ENCODE data around the gene ZNF653. TPM values are rescaled to one million over a fixed set of nuclear protein-coding genes. Genes with fewer than 3 reads are reported as not detected.

Gene ZNF653
- total and polyA plus RNA-seq, 9 of the 15 experiments (the other 6 are each of a cell fraction or from before 2014, with no cell fraction given): 1.6 to 8.0 (median 4.2) TPM; not detected in 2

DNA sequence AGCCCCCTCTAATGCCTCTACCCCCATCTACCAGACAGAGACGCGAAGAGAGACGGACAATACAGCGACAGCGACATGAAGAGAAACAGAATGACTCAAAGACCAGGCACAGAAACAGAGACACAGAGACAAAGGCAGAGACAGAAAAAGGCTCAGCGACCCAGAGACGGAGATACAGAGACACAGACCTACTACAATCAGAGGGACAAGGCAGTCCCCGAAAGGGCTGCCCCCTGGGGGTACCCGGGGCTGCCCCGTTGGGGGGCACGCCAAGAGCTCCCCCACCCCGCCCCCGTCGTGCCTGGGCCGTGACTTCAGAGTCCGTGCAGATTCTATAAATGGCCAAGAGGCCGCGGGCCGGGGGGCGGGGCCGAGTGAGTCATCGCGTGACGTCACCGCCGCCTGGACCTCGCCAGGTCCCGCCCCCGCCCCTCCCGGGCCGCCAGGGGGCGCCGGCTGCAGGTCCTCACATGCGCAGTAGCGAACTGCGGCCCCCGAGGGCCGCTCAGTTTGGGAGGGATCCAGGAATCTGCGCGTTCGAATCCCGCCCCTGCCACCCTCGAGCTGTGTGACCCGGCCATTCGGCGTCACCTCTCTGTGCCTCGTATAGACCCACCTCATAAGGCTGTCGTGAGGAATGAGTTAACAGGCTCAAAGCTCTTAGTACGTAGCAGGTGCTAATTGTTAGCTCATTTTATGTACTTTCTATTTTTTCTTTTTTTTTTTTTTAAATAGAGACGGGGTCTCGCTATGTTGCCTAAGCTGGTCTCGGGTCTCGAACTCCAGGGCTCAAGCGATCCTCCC lies 30.4 kb upstream of the ZNF653 start (continued):
- TF ChIP-seq, protein P1, sequence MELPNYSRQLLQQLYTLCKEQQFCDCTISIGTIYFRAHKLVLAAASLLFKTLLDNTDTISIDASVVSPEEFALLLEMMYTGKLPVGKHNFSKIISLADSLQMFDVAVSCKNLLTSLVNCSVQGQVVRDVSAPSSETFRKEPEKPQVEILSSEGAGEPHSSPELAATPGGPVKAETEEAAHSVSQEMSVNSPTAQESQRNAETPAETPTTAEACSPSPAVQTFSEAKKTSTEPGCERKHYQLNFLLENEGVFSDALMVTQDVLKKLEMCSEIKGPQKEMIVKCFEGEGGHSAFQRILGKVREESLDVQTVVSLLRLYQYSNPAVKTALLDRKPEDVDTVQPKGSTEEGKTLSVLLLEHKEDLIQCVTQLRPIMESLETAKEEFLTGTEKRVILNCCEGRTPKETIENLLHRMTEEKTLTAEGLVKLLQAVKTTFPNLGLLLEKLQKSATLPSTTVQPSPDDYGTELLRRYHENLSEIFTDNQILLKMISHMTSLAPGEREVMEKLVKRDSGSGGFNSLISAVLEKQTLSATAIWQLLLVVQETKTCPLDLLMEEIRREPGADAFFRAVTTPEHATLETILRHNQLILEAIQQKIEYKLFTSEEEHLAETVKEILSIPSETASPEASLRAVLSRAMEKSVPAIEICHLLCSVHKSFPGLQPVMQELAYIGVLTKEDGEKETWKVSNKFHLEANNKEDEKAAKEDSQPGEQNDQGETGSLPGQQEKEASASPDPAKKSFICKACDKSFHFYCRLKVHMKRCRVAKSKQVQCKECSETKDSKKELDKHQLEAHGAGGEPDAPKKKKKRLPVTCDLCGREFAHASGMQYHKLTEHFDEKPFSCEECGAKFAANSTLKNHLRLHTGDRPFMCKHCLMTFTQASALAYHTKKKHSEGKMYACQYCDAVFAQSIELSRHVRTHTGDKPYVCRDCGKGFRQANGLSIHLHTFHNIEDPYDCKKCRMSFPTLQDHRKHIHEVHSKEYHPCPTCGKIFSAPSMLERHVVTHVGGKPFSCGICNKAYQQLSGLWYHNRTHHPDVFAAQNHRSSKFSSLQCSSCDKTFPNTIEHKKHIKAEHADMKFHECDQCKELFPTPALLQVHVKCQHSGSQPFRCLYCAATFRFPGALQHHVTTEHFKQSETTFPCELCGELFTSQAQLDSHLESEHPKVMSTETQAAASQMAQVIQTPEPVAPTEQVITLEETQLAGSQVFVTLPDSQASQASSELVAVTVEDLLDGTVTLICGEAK (IDR thresholded peaks at IDR 0.05): peak; percentile 31
- TF ChIP-seq, protein P1 (CRISPR knock-in tag; IDR thresholded peaks at IDR 0.05): no peak
- no peak for TF ChIP-seq HSF4 (CRISPR knock-in tag; IDR thresholded peaks at IDR 0.05; ENCODE audit: borderline replicate concordance)
- TF ChIP-seq, protein P2, sequence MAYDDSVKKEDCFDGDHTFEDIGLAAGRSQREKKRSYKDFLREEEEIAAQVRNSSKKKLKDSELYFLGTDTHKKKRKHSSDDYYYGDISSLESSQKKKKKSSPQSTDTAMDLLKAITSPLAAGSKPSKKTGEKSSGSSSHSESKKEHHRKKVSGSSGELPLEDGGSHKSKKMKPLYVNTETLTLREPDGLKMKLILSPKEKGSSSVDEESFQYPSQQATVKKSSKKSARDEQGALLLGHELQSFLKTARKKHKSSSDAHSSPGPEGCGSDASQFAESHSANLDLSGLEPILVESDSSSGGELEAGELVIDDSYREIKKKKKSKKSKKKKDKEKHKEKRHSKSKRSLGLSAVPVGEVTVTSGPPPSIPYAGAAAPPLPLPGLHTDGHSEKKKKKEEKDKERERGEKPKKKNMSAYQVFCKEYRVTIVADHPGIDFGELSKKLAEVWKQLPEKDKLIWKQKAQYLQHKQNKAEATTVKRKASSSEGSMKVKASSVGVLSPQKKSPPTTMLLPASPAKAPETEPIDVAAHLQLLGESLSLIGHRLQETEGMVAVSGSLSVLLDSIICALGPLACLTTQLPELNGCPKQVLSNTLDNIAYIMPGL (CRISPR knock-in tag; IDR thresholded peaks at IDR 0.05): 0 out of 2 replicates have a peak, but pooled peaks have one; percentile 19
- no peak for TF ChIP-seq U2AF2 (optimal IDR thresholded peaks at IDR 0.05; ENCODE audit: low read depth, low read length)
- peak; percentile 100 for TF ChIP-seq FOSL1 (tag; conservative IDR thresholded peaks at IDR 0.05)
- TF ChIP-seq, protein P3, sequence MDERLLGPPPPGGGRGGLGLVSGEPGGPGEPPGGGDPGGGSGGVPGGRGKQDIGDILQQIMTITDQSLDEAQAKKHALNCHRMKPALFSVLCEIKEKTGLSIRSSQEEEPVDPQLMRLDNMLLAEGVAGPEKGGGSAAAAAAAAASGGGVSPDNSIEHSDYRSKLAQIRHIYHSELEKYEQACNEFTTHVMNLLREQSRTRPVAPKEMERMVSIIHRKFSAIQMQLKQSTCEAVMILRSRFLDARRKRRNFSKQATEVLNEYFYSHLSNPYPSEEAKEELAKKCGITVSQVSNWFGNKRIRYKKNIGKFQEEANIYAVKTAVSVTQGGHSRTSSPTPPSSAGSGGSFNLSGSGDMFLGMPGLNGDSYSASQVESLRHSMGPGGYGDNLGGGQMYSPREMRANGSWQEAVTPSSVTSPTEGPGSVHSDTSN (CRISPR knock-in tag; IDR thresholded peaks at IDR 0.05; ENCODE audit: low read depth): no peak
- TF ChIP-seq, protein P3 (tag; conservative IDR thresholded peaks at IDR 0.05; ENCODE audit: low read depth): no peak
- TF ChIP-seq TARDBP (IDR thresholded peaks at IDR 0.05): no peak
- TF ChIP-seq EGR1 (conservative IDR thresholded peaks at IDR 0.05): peak; percentile 89
- TF ChIP-seq ZNF197 (CRISPR knock-in tag; IDR thresholded peaks at IDR 0.05; ENCODE audit: low read depth): no peak
- TF ChIP-seq NRF1 (conservative IDR thresholded peaks at IDR 0.05 in 1 of 2, IDR thresholded peaks at IDR 0.05 in 1 of 2): peak; percentile 88 to 90
- TF ChIP-seq ZNF274 (IDR thresholded peaks at IDR 0.05; ENCODE audit: borderline replicate concordance, low read depth, low read length): no peak

Measured in K562 (cell line).